Limb (tissue), 2 donors: Measurements from ENCODE around the gene RIN3.

ENCODE experiments used
- DNase-seq, 2 donors: peaks; one replicate each; pipeline ENCODE4 v3.0.0-alpha.2; 2016; ENCODE audit errors: extremely low spot score in 2 of 2

RIN3 gene

DNA sequence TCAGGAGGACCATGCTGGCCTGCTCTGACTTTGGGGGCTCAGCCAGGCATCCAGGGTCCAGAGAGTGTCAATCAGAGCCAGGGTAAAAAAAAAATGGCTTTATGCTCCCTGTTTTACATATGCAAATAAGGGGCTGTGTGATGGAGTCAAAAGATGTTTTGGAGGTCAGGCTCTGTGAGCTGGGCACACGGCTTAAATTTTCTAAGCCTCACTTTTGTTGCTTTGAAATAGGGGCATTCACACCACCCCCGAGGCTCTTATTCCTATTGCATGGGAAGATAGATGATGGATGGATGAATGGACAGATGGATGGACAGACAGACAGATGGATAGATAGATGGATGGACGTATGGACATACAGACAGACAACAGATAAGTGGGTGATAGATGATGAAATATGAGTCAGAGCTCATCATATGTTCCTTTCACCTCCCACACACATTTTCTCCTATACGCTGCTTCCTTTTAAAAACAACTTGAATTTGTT lies 42.7 kb downstream of the RIN3 start:
- DNase-seq = no peak

DNA sequence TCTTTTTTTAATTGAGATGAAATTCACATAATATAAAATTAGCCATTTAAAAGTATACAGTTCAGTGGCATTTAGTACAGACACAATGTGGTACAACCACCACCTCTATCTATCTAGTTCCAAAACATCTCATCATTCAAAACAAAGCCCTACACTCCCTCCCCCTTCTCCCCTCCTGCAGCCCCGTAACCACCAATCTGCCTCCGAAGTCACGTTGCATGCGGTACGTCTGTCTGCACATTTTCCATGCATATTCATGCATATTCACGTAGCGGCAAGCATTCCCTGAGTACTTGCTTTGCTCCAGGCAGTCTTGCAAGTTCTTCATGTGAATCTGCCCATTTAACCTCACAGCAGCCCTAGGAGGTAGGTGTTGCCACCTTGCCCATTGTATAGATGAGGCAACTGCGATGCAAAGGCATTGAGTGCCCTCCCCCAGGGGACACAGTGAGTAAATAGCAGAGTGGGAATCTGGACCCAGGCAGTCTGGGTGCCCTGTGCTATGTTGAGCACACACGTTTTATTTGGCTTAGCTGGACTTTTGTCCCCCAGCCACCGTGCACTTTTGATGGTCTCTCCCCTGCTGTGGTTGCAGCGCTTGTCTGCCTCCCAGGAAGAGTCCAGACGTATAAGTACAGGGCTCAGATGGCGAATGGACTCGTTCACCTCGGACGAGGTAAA lies 43.4 kb downstream of the RIN3 start:
- DNase-seq = no peak

DNA sequence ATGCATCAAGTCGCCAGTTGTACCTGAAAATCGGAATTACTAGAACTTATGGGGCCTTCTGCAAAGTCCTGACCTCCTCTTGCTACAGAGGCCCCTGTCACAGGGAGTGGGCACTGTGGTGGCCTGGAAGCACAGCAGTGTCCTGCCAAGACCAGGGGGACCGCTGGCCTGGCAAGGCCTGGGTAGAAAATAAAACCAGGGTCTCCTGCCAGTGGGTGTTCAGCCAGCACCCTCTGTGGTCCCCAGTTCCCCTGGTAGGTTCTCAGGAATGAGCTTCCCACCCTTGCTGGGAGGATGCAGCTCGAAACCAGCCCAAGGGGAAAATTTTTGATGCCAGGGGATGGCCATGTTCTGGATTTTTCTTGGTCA lies 43.9 kb downstream of the RIN3 start:
- no peak for DNase-seq

- DNase-seq = no peak
Measured at GRCh38 chr14:92558319-92558718, 44.7 kb downstream of the RIN3 start.

DNA sequence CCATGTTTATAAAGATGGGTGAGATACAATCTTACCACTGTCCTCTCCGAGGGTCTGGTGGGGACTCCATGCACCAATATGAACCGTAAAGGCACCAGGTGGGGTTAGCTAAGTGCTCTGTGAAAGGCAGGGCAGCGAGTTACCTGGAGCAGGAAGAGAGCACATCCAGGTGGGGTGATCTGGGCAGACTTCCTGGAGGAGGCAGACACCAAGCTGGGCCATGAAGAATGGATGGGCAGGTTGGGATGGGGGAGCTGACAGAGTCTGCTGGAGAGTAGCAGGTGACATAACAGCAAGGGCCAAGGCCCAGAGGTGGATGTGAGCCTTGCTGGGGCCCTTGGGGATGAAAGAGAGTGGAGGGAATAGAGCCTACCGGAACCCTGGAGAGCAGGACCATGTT lies 45.9 kb downstream of the RIN3 start:
- no peak for DNase-seq

DNA sequence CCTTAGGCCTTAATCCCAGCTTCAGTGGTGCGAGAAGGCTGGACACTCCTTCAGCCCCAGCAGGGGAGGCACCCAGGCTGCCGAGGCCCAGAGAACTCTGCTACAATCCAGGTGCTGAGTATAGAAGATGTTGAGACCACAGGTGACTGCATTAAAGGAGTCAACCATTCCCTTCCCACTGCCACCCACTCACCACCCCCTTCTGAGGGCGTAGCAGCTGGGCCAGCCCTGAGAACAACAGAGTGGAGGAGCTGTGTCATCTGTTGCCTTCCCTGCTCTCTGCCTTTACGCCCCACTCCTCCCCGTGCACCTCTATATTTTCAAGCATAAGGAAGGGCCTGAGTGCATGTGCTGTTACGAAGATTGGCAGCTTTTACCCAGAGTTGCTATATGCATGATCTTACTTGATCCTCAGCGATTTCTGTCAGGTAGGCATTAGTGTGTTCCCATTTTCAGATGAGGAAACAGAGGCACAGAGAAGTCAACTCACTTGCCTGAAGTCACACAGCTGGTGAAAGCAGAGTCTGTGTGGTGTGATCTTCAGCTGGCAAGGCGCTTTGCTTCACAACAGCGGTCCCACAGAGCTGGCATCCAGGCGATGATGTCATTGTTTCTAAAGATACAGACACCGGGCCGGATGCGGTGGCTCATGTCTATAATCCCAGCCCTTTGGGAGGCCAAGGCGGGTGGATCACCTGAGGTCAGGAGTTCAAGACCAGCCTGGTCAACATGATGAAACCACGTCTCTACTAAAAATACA lies 46.7 kb downstream of the RIN3 start:
- no peak for DNase-seq

DNA sequence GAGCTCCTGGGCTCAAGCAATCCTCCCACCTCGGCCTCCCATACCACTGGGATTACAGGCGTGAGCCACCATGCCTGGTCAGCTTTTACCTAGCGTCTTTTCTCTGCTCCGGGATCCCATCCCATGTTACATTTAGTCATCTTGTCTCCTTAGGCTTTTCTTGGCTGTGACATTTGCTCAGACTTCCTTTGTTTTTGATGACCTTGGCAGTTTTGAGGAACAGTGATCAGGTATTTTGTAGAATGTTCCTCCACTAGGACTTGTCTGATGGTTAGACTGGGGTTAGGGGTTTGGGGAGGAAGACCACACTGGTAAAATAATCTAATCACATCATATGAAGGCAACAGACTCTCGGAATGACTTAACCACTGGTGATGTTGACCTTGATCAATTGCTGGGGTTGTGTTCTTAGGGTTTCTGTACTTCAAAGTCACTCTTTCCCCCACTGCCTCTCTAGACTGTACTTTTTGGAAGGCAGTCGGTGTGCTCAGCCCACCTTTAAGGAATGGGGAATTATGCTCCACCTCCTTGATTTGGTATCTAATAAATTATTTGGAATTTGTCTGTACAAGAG lies 48.4 kb downstream of the RIN3 start:
- DNase-seq = no peak

- no peak for DNase-seq
Measured at GRCh38 chr14:92563359-92563758, 49.8 kb downstream of the RIN3 start.

- peak in 1 of 2 donors; percentile 36 for DNase-seq
Measured at GRCh38 chr14:92563765-92564285, 50.2 kb downstream of the RIN3 start.

GRCh38 chr14:92564344-92565039 lies 50.9 kb downstream of the RIN3 start:
- DNase-seq = no peak

GRCh38 chr14:92565040-92565717 lies 51.6 kb downstream of the RIN3 start:
- no peak for DNase-seq

DNA sequence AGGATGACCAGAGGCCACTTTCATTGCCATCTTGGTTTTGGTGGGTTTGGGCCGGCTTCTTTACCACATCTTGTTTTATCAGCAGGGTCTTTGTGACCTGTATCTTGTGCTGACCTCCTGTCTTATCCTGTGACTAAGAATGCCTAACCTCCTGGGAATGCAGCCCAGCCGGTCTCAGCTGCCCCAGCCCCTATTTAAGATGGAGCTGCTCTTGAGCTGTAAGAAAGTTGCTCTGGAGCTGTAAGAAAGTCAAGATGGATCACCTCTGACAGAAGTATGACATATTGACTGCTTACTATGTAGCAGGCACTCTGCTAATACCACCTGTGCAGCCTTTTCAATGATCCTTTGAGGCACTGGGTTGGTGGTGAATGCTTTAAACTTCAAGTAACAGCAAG lies 52.1 kb downstream of the RIN3 start:
- DNase-seq = no peak

GRCh38 chr14:92567173-92567725 lies 53.7 kb downstream of the RIN3 start:
- DNase-seq = no peak

DNA sequence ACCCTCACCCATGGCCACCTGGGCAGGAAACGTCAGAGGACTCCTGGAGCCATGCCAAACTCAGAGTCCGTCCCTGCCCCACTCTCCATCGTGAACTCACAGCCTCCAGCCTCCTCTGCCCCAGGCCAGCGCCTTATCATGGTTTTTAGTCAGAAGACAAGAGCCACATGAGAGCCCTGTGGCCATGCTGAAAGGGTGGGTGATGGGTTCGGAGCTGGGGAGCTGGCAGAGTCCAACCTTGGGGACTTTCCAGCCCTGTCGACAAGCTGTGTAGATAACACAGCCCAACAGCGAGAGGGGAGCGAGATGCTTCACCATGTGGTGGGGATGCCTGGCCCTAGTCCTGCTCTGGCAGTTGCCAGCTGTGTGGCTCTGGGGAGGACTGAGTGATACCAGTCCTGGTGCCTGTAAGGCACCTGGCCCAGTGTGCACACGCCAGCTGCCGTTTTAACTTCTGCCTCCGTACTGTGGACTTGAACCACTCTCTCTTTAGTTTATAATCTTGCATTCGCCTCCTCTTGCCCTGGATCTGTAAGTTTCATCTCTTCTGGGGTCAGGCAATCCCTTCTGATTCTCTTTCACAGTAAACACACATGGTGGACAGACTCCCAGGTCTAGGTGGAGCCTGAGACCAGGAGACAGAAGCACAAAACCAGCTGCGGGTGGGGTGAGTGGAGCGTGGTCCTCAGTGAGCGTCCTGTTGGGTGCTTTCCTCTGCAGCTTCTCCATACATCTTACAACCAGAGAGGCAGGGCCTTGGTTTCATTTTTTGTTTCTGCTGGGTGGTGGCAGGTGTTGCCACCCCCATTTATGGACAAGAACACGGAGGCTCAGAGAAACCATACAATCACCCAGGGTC lies 55.3 kb downstream of the RIN3 start:
- no peak for DNase-seq

GRCh38 chr14:92570674-92571262 lies 57.2 kb downstream of the RIN3 start:
- no peak for DNase-seq

GRCh38 chr14:92572050-92572449 lies 58.5 kb downstream of the RIN3 start:
- DNase-seq = no peak

GRCh38 chr14:92573761-92574498 lies 60.3 kb downstream of the RIN3 start:
- DNase-seq = no peak

- no peak for DNase-seq
Measured at GRCh38 chr14:92575061-92575747, 61.6 kb downstream of the RIN3 start.
